ENCODE results near the gene REXO1.
"Not testable (repeated sequence)": the region's sequence is repeated elsewhere in the genome, so short reads cannot be mapped to it uniquely, and the experiment has no call there.

The REXO1 gene

DNA sequence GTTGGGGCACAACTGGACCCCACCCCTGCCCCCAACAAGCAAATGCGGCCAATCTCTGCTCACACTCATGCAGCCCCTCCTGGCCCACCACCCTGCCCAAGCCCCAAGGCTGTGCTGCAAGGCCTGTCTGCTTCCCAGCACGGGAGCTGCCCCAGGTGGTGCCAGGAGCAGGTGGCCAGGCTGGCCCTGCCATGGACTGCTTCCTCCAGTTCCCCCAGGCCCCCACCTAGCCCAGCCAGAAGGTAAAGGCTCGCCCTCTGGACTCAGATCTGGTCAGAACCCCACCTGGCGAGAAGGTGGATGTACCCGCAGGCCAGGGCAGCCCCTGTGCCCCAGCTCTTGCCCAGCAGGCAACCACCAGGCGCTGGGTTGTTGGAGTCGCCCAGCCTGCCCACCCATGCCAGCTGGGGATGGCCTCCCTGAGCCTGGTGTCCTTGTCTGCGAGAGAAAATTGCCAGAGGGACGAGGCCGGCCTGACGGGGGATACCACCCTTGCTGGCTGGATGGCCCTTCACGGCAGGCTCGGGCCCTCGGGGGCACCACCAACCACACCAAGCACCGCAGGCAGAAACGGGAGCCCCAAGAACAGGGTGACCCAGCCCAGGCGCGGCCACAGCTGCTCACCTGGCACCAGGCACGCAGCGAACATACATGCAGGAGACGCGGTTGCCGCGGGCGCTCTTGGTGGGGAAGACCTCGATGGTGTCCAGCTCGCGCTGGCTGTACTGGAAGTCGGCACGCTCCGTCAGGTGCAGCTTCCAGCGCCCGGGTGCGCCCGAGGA, 32.5 kb upstream of the REXO1 start:
- H3K4me2 ChIP-seq (ENCODE audit: low read length) = no peak overlapping the region
- H2AFZ ChIP-seq = no peak overlapping the region
- H3K4me1 ChIP-seq = peaks cover 6% of the 10 kb centered on the region
- H3K9ac ChIP-seq = no peak overlapping the region
- H3K9me3 ChIP-seq (ENCODE audit: control insufficient read depth, low read length) = no peaks in the 10 kb centered on the region
- H3K4me3 ChIP-seq (ENCODE audit: low read depth, low read length) = no peak overlapping the region
- TF ChIP-seq, protein P1, sequence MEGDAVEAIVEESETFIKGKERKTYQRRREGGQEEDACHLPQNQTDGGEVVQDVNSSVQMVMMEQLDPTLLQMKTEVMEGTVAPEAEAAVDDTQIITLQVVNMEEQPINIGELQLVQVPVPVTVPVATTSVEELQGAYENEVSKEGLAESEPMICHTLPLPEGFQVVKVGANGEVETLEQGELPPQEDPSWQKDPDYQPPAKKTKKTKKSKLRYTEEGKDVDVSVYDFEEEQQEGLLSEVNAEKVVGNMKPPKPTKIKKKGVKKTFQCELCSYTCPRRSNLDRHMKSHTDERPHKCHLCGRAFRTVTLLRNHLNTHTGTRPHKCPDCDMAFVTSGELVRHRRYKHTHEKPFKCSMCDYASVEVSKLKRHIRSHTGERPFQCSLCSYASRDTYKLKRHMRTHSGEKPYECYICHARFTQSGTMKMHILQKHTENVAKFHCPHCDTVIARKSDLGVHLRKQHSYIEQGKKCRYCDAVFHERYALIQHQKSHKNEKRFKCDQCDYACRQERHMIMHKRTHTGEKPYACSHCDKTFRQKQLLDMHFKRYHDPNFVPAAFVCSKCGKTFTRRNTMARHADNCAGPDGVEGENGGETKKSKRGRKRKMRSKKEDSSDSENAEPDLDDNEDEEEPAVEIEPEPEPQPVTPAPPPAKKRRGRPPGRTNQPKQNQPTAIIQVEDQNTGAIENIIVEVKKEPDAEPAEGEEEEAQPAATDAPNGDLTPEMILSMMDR (IDR thresholded peaks at IDR 0.05) = no peak
- no peaks in the 10 kb centered on the region for H3K27me3 ChIP-seq (ENCODE audit: control insufficient read depth, insufficient read depth, low read length)
- H3K36me3 ChIP-seq (ENCODE audit: control insufficient read depth, insufficient read depth, low read length) = no peaks in the 10 kb centered on the region
- no peak overlapping the region for H3K27ac ChIP-seq
- peaks cover 26% of the 10 kb centered on the region for H3K79me2 ChIP-seq

DNA sequence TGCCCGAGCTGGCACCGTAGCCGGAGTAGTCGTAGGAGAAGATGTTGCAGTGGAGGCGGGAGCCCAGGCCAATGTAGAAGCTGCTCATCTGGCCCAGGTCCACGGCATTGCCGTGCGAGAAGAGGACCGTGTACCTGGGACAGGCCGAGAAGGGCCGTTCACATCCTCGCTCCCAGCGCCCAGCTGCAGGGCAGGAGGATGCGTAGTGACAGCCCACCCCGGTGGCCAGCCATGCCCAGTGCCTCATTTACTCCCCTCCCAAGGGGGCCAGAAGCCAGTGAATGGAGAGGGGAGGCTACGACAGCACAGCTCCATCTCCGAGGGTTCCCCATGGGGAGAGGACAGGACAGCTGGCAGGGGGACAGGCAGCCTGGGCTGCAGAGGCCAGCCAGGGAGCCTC, 31.7 kb upstream of the REXO1 start:
- H3K27ac ChIP-seq; H3K9me3 ChIP-seq (ENCODE audit: control insufficient read depth, low read length); H3K4me1 ChIP-seq; H3K36me3 ChIP-seq (ENCODE audit: control insufficient read depth, insufficient read depth, low read length); H3K4me3 ChIP-seq (ENCODE audit: low read depth, low read length); H2AFZ ChIP-seq; H3K9ac ChIP-seq; H3K4me2 ChIP-seq (ENCODE audit: low read length); H3K27me3 ChIP-seq (ENCODE audit: control insufficient read depth, insufficient read depth, low read length): not testable (repeated sequence)
- peaks cover 29% of the 10 kb centered on the region for H3K79me2 ChIP-seq

DNA sequence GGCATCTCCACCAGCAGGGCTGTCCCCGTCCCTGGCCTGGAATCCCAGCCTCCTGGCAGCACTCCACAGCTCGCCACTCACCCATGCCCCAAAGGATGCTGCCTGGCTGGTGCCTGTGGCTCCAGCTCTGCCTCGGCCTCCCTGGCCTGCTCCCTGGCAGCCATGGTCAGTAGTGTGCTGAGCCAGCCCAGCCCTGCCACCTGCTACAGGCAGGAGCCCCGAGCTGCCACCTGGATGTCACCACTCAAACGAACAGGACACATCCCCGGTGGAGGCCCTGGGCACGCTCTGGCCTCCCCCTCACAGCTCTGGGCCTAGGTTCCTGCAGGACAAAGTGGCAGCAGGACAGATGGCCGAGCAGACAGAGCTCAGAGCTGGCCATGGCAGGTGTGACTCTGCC, 30.3 kb upstream of the REXO1 start:
- H3K4me3 ChIP-seq (ENCODE audit: low read depth, low read length); H3K27me3 ChIP-seq (ENCODE audit: control insufficient read depth, insufficient read depth, low read length); H3K9ac ChIP-seq; H3K9me3 ChIP-seq (ENCODE audit: control insufficient read depth, low read length); H3K4me2 ChIP-seq (ENCODE audit: low read length); H3K27ac ChIP-seq; H2AFZ ChIP-seq; H3K36me3 ChIP-seq (ENCODE audit: control insufficient read depth, insufficient read depth, low read length): not testable (repeated sequence)
- H3K79me2 ChIP-seq = peaks cover 18% of the 10 kb centered on the region
- peaks cover 13% of the 10 kb centered on the region for H3K4me1 ChIP-seq

DNA sequence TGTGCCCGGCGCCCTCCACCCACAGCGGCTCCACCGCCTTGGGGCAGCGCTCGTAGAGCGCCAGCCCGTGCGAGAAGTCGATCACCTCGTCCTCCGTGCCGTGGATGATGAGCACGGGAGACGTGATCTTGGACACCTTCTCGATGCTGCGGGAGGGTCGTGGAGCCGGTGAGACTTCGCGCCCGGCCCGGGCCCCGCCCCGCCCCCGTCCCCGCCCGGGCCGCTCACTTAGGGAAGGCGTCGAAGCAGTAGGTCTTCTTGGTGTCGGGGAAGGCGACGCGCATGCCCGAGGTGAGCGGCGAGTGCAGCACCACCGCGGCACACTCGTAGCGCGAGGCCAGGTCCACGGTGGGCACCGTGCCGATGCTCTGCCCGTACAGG, 29.0 kb upstream of the REXO1 start:
- not testable (repeated sequence) for H3K4me2 ChIP-seq (ENCODE audit: low read length); H3K4me3 ChIP-seq (ENCODE audit: low read depth, low read length); H3K9ac ChIP-seq; H3K27me3 ChIP-seq (ENCODE audit: control insufficient read depth, insufficient read depth, low read length); H3K27ac ChIP-seq; H3K9me3 ChIP-seq (ENCODE audit: control insufficient read depth, low read length); H3K36me3 ChIP-seq (ENCODE audit: control insufficient read depth, insufficient read depth, low read length); H2AFZ ChIP-seq
- Histone ChIP-seq H3K4me1 (peaks cover 23% of the 10 kb centered on the region), H3K79me2 (peaks cover 22% of the 10 kb centered on the region)

DNA sequence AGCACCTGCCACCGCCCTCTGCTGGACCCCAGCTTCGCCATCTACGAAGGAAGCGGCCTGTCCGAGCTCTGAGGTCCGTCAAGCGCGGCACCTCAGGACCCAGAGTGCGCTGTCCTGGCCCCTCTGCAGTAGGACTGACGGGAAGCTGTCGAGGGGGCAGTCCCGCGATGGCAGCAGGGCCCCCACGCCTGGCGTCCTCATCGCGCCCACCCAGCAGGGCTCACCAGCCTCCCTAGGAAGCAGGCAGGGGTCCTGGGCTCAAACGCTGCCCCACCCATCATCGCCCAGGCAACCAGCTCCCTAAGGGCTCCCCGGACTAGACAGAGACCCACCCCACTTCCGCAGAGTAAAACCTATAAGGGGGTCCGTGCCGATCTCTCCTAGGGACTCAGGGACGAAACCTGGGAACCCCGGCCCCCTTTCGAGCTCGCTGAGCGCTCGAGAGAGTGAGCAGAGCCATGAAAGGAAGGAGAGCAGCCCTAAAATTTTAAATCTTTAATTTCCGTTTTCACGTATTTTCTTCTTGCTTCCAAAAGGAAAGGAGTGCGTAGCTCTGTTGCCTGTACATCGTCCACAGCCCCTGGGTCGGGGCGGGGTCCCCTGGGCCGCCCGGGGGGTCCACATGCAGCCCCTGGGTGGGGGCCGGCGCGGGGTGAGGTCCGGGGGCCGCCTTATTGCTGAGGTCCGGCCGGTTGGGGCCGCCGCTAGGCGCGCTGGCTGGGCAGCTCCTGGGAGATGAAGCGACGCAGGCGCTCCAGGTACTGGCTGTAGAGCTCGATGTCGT, 28.4 kb upstream of the REXO1 start:
- H3K9ac ChIP-seq; H3K9me3 ChIP-seq (ENCODE audit: control insufficient read depth, low read length); H3K27me3 ChIP-seq (ENCODE audit: control insufficient read depth, insufficient read depth, low read length); H3K36me3 ChIP-seq (ENCODE audit: control insufficient read depth, insufficient read depth, low read length): not testable (repeated sequence)
- Histone ChIP-seq H3K79me2 (peaks cover 23% of the 10 kb centered on the region), H2AFZ (peak overlapping the region; percentile 89), H3K4me2 (ENCODE audit: low read length) (peak overlapping the region; percentile 77), H3K4me3 (ENCODE audit: low read depth, low read length) (peak overlapping the region; percentile 80), H3K27ac (peak overlapping the region; percentile 92), H3K4me1 (peaks cover 23% of the 10 kb centered on the region)

DNA sequence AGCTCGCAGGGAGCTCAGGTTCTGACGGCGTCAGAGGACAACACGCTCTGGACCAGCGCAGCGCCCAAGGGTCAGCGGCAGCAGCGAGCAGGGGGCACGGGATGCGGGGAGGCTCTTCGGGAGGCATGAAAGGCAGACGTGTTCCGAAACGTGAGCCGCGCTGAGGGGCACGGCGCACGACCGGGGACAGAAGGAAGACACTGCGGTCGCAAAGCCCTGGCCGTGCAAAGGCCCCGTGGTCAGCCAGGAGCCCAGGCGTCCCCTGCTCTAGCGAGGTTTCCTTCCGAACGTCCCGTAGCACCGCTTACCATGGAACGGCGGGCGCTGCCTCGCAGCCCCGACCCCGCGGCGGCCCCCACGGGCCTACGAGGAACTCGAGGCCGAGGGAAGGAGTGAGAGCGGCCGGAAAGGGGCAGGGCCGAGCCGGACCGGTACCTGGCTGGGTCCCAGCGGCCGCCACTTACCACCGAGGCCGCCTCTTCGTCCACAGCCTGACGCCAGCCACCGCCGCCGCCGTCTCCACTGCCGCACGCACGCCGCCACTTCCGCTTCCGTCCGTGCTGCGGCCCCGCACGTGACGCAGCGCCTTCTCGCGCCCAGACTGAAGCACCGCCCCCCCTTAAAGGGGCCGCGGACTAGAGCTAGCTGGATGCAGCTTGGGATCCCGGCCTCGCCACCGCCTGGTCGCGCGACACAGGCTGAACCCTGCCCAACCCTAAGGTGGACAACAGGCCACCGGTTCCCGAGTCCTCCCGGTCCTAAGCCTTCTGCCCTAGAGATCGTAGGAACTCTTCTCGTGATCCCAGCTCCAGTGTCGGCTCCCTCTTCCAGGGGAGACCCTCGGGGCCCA, 27.6 kb upstream of the REXO1 start:
- H3K79me2 ChIP-seq = peaks cover 31% of the 10 kb centered on the region
- peak overlapping the region; percentile 89 for H2AFZ ChIP-seq
- H3K4me1 ChIP-seq = peaks cover 23% of the 10 kb centered on the region
- peak overlapping the region; percentile 92 for H3K27ac ChIP-seq
- H3K9ac ChIP-seq = peak overlapping the region; percentile 55
- TF ChIP-seq, protein P1 (IDR thresholded peaks at IDR 0.05) = no peak
- peak overlapping the region; percentile 77 for H3K4me2 ChIP-seq (ENCODE audit: low read length)
- H3K4me3 ChIP-seq (ENCODE audit: low read depth, low read length) = peak overlapping the region; percentile 80
- no peaks in the 10 kb centered on the region for H3K27me3 ChIP-seq (ENCODE audit: control insufficient read depth, insufficient read depth, low read length)
- H3K36me3 ChIP-seq (ENCODE audit: control insufficient read depth, insufficient read depth, low read length) = no peaks in the 10 kb centered on the region
- no peaks in the 10 kb centered on the region for H3K9me3 ChIP-seq (ENCODE audit: control insufficient read depth, low read length)

DNA sequence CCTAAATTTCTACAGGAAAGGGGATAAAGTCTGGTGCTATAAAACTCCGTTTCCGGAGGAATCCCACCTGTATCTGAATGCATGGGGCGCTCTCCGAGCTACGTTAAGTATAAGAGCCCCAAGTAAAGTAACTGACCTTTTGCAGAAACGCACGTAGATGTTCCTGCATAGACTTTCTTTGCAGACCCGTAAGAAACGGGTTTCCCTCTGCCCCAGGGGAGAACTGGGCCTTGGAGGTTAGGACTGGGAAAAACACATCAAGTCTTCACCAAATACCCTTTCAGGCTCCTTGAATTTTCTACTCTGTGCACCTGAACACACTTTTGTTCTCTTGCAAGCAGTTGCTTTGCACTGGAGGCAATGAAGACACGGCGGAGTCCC, 27.0 kb upstream of the REXO1 start:
- peak overlapping the region; percentile 77 for H3K4me2 ChIP-seq (ENCODE audit: low read length)
- H3K9ac ChIP-seq; H3K36me3 ChIP-seq (ENCODE audit: control insufficient read depth, insufficient read depth, low read length); H3K27me3 ChIP-seq (ENCODE audit: control insufficient read depth, insufficient read depth, low read length); H3K9me3 ChIP-seq (ENCODE audit: control insufficient read depth, low read length): not testable (repeated sequence)
- peaks cover 23% of the 10 kb centered on the region for H3K4me1 ChIP-seq
- peaks cover 35% of the 10 kb centered on the region for H3K79me2 ChIP-seq
- H3K27ac ChIP-seq = peak overlapping the region; percentile 92
- H2AFZ ChIP-seq = peak overlapping the region; percentile 89
- H3K4me3 ChIP-seq (ENCODE audit: low read depth, low read length) = peak overlapping the region; percentile 80
